ENCODE results near the gene EEFSEC. TPM values are rescaled to one million over a fixed set of nuclear protein-coding genes. Genes with fewer than 3 reads are reported as not detected.

EEFSEC gene
- total and polyA plus RNA-seq, 2 of the 8 experiments (the other 6 are each of a cell fraction or from before 2014, with no cell fraction given) = 13.1 to 19.8 TPM

GRCh38 chr3:128357538-128357937 lies 204.3 kb downstream of the EEFSEC start (continued):
- TF ChIP-seq KDM5A (IDR thresholded peaks at IDR 0.05; ENCODE audit: low read length) (no peak), TEAD4 (IDR thresholded peaks at IDR 0.05; ENCODE audit: low read depth, low read length) (no peak), CHD7 (IDR thresholded peaks at IDR 0.05; ENCODE audit: insufficient replicate concordance, low read length) (no peak), CBX8 (IDR thresholded peaks at IDR 0.05; ENCODE audit: borderline replicate concordance, low read depth, low read length) (no peak), CREB1 (IDR thresholded peaks at IDR 0.05) (no peak), CHD1 (IDR thresholded peaks at IDR 0.05; ENCODE audit: low read depth, low read length) (no peak), GABPA (IDR thresholded peaks at IDR 0.05; ENCODE audit: borderline replicate concordance, insufficient read depth, low read length) (no peak)
